Middle frontal gyrus (tissue), 1 donor: ENCODE data around the gene CFHR5.
"Not testable (repeated sequence)": the region's sequence is repeated elsewhere in the genome, so short reads cannot be mapped to it uniquely, and the experiment has no call there.

Experiments used
- DNase-seq: peaks from one replicate; pipeline ENCODE4 v3.0.0-alpha.2; 2015; ENCODE audit warnings: low spot score; ENCODE audit errors: extremely low spot score

CFHR5 gene

DNA sequence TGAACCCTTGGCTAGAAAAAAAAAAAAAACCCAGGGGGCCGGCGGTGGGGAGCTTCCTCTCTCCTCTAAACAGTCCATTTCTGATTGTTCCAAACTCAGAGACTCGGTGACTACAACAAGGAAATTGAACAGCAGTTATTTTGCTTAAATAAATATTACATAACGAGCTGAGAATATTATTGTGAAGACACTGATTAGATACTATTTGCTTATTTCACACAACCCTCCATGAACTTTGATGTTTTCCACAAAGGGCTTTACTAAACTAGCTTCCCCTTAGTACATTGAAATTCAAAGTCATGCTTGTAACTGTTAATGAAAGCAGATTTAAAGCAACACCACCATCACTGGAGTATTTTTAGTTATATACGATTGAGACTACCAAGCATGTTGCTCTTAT lies at the start of gene CFHR5:
TSS of gene CFHR5 (plus strand) at position 279 of the 400 bp plus-strand sequence. CDS start at position 388, 109 bp downstream.
- no peak for DNase-seq

- DNase-seq = not testable (repeated sequence)
These were observed 44.5 kb upstream of the CFHR5 start for GRCh38 chr1:196932853-196933252.

DNA sequence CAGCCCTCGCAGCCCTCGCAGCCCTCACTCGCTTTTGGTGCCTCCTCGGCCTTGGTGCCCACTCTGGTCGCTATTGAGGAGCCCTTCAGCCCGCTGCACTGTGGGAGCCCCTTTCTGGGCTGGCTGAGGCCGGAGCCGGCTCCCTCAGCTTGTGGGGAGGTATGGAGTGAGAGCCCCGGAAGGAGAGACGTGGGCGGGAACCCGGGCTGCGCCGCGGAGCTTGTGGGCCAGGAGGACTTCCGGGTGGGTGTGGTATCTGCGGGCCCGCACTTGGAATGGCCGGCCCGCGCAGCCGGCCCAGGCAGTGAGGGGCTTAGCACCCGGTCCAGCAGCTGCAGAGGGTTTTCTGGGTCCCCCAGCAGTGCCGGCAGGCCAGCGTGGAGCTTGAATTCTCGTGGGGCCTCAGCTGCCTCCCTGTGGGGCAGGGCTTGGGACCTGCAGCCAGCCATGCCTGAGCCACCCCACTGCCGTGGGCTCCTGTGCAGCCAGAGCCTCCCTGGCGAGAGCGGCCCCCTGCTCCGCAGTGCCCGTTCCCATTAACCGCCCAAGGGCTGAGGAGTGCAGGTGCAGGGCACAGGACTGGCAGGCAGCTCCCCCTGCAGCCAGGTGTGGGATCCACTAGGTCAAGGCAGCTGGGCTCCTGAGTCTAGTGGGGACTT lies 43.7 kb upstream of the CFHR5 start:
- no peak for DNase-seq

DNA sequence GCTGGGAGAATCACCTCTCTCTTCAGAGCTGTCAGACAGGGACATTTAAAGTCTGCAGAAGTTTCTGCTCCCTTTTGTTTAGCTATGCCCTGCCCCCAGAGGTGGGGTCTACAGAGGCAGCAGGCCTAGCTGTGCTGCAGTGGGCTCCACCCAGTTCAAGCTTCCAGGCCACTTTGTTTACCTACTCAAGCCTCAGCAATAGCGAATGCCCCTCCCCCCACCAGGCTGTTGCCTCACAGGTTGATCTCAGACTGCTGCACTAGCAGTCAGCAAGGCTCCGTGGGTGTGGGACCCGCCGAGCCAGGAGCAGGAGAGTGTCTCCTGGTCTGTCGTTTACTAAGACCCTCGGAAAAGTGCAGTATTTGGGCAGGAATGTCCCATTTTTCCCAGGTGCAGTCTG lies 35.9 kb upstream of the CFHR5 start:
- not testable (repeated sequence) for DNase-seq

DNA sequence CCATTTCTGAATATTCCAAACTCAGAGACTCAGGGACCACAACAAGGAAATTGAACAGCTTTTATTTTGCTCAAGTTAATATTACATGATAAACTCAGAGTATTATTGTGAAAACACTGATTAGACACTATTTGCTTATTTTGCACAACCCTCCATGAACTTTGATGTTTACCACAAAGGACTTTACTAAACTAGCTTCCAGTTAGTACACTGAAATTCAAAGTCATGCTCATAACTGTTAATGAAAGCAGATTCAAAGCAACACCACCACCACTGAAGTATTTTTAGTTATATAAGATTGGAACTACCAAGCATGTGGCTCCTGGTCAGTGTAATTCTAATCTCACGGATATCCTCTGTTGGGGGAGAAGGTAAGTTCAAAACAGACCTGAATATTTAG lies 33.8 kb upstream of the CFHR5 start, which contains the start of gene CFHR2:
TSS of gene CFHR2 (plus strand) at position 171 of the 400 bp plus-strand sequence. CDS start at position 314, 143 bp downstream.
- DNase-seq = not testable (repeated sequence)

- DNase-seq = no peak
These were observed 25.5 kb upstream of the CFHR5 start for GRCh38 chr1:196951711-196952394.

DNA sequence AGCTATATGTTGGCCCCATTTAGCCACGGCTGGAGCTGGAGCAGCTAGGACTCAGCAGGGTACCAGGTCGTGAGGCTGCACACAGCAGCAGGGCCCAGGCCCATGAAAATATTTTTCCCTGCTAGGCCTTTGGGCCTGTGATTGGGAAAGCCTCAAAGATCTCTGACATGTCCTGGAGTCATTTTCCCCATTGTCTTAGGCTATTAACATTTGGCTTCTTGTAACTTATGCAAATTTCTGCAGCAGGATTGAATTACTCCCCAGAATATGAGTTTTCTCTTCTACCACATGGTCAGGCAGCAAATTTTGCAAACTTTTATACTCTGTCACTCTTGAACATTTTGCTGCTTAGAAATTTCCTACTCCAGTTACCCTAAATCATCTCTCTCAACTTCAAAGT lies 22.6 kb upstream of the CFHR5 start:
- DNase-seq = no peak

DNA sequence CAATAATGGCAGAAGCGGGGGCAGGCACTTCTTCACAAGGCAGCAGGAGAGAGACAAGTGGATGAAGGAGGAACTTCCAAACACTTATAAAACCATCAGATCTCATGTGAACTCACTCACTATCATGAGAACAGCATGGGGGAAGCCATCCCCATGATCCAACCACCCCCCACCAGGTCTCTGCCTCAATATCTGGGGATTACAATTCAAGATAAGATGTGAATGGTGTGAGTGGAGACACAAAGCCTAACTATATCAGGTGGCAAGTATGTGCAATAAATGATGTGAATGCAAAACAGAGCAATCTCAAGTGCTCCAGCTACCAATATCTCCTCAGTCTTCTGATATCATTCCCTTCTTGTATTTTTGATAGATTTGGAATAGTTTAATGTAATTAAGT lies 21.4 kb upstream of the CFHR5 start:
- DNase-seq = no peak

DNA sequence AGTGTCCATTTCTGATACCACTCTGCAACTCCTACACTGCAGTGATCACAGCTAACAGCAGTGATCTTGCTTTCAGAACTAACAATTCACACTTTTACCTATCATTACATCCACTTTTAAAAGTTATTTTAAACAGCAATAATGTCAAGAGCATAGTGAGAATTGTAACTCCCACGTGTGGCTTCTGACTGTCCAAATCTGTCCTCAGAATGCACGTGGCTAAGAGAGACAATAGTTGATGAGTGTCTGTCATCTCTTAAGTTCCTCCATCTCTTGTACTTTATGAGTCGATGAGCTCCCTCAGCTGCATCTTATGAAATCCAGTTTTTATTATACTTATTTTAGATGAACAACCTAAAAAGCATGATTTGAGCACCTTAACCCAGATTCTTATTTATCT lies 16.5 kb upstream of the CFHR5 start:
- no peak for DNase-seq

DNA sequence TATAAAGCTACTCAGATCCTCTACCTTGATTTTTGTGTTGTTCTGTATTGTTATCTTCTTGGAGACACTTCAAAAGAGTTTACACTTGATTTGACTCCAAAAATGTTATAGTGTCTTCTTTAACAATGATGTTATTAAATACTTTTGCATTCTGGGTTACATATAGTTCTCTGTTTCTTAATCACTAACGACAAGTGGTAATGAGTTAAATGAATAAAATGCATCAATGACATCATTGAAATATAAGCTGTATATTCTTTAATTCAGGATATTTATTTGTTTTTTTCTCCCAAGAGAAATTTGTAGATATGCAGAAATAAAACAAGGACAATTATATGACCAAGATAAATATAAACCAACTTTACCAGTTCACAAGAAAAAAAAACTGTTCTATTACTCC lies 7.2 kb upstream of the CFHR5 start:
- DNase-seq = no peak

GRCh38 chr1:196976278-196976677 lies 1.1 kb upstream of the CFHR5 start:
- DNase-seq = no peak

DNA sequence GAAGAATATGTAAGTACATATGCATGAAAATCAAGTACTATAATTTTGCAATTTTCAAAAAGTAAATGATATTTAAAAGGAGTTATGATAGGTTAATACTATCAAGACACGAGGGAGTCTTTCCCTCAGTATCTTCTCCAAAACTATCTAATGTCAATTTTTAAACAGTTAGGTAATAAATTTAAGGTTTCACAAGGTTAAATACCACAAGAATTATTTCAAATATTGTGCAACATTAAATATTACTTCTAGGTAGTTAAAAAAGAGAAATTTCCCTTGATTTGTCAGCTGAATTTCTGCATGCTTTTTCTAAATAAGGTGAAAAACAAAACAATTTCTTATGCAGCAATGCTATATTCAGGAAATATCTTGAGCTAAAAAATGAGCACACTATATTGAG lies 3.5 kb downstream of the CFHR5 start:
- DNase-seq = no peak

- not testable (repeated sequence) for DNase-seq
These were observed 4.9 kb downstream of the CFHR5 start for GRCh38 chr1:196982247-196982646.

DNA sequence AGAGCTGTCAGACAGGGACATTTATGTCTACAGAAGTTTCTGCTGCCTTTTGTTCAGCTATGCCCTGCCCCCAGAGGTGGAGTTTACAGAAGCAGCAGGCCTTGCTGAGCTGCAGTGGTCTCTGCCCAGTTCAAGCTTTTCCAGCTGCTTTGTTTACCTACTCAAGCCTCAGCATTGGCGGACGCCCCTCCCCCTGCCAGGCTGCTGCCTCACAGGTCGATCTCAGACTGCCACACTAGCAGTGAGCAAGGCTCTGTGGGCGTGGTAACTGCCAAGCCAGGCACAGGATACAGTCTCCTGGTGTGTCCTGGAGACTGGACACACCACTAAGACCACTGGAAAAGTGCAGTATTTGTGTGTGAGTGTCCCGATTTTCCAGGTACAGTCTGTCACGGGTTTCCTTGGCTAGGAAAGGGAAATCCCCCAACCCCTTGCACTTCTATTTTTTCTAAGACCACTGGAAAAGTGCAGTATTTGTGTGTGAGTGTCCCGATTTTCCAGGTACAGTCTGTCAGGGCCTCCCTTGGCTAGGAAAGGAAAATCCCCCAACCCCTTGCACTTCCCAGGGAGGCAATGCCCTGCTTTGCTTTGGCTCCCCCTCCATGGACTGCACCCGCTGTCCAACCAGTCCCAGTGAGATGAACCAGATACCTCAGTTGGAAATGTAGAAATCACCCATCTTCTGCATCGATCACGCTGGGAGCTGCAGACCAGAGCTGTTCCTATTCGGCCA lies 14.7 kb downstream of the CFHR5 start:
- not testable (repeated sequence) for DNase-seq

DNA sequence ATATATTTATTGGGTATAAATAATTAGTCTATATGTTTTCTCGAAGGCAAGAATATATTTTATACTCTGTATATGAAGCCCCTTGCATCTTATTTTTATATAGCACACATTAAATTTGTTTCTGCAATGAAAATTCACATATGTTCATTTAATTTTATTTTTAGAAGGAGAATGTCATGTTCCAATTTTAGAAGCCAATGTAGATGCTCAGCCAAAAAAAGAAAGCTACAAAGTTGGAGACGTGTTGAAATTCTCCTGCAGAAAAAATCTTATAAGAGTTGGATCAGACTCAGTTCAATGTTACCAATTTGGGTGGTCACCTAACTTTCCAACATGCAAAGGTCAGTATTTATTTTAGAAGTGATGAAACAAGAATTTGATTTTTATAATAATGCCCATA lies 16.6 kb downstream of the CFHR5 start:
- DNase-seq = no peak

DNA sequence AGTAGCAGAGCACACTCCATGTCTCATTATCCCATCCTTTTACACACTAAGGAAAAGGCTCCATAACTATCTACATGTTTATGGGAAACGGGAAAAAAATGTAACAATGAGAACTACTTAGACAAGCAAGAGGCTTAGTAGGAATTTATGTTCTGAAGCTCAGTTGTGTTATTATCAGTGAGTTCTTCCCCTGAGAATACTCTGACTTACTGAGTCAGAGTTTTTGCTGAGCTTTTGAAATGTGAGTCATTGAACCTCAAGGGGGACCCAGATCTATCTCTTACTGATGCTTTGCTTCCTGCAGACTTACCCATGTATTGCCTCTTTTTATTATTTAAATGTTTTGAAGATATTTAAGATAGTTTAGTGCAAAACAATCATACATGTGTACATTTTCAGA lies 20.1 kb downstream of the CFHR5 start:
- no peak for DNase-seq

GRCh38 chr1:197001828-197002227 lies 24.5 kb downstream of the CFHR5 start:
- DNase-seq = no peak

GRCh38 chr1:197003132-197003531 lies 25.8 kb downstream of the CFHR5 start:
- no peak for DNase-seq

- no peak for DNase-seq
These were observed 31.5 kb downstream of the CFHR5 start for GRCh38 chr1:197008861-197009260.

DNA sequence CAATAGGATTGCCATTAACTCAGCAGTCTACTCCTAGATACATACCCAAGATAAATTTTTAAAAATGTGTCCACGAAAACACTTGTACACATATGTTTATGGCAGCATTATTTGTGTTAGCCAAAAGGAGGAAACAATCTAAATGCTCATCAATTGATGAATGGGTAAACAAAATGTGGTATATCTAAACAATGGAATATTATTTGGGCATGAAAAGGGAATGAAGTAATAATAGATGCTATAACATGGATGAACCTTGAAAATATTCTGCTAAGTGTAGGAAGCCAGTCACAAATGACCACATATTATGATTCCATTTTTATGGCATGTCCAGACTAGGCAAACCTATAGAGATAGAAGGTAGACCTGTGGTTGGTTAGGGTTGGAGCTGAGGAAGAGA lies 34.3 kb downstream of the CFHR5 start:
- no peak for DNase-seq

DNA sequence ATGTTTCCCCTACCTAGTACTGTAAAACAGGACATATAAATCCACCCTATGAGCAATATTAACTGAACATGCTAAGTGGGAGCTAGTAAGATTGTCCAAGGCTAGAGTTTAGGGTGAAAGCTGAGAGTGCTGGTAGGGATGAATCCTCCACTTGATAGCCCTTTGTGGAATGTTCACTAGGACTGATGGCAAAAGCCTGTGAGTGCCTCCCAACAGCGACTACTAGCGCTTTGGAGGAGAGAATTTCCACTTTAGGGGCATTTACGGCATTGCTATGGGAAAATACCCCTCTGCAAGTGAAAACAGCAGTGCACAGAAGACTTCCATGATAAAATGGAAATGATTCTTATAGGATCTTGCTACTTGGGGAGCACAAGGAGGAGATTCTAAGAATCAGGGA lies 35.9 kb downstream of the CFHR5 start:
- no peak for DNase-seq

- DNase-seq = no peak
These were observed 39.4 kb downstream of the CFHR5 start for GRCh38 chr1:197016751-197017150.
